Activated naive CD4-positive, alpha-beta T cell treated with anti-CD3 and anti-CD28 coated beads for 36 hours (primary cell): ENCODE data around the gene GRAMD1A. TPM values are rescaled to one million over a fixed set of nuclear protein-coding genes. Genes with fewer than 3 reads are reported as not detected.
"Not testable (repeated sequence)": the region's sequence is repeated elsewhere in the genome, so short reads cannot be mapped to it uniquely, and the experiment has no call there.

ENCODE experiments used
- CTCF ChIA-PET: fragments of 350-600 bp; sonication (Branson Sonifier 250); formaldehyde crosslinking; loops from one replicate; lab custom pipeline; 2021; ENCODE audit warnings: antibody characterized with exemption; lab: Charles Lee
- DNase-seq: peaks from one replicate; pipeline ENCODE4 v3.0.0-alpha.2; 2020
- H3K27ac Mint-ChIP-seq: one replicate; pipeline ENCODE4 v1.8.0; 2021; ENCODE audit warnings: mild to moderate bottlenecking, mixed read lengths
- H3K27me3 Mint-ChIP-seq: one replicate; pipeline ENCODE4 v1.8.0; 2021; ENCODE audit warnings: low read depth, mixed read lengths
- H3K36me3 Mint-ChIP-seq: one replicate; pipeline ENCODE4 v1.8.0; 2021; ENCODE audit warnings: low read depth, mixed read lengths
- H3K4me1 Mint-ChIP-seq: one replicate; pipeline ENCODE4 v1.8.0; 2021; ENCODE audit warnings: low read depth, mixed read lengths
- H3K4me3 Mint-ChIP-seq: one replicate; pipeline ENCODE4 v1.8.0; 2021; ENCODE audit warnings: mild to moderate bottlenecking, moderate library complexity, mixed read lengths
- H3K9me3 Mint-ChIP-seq: one replicate; pipeline ENCODE4 v1.8.0; 2021; ENCODE audit warnings: mixed read lengths
- intact Hi-C: fragments of 100-400 bp; cut with micrococcal nuclease; formaldehyde crosslinking; loops from one replicate; pipeline ENCODE4 v1.15.1; 2023
- total RNA-seq, 2 experiments: library from RNA; stranded (reverse); gene quantifications; one replicate each; pipeline ENCODE4 v1.2.3, GENCODE V29; 2021

The GRAMD1A gene
- total RNA-seq, 2 experiments from 2014 or later = 117 to 125 TPM

- no peaks in the 10 kb centered on the region for H3K36me3 Mint-ChIP-seq
- no peaks in the 10 kb centered on the region for H3K9me3 Mint-ChIP-seq
- H3K4me3 Mint-ChIP-seq = no peak overlapping the region
- no peak overlapping the region for H3K27ac Mint-ChIP-seq
- H3K4me1 Mint-ChIP-seq = peaks cover 18% of the 10 kb centered on the region
- H3K27me3 Mint-ChIP-seq = no peaks in the 10 kb centered on the region
- no peak for DNase-seq
- intact Hi-C loops = loop anchor here (2.0 kb wide), 1 partner anchor 15 kb away; no protein-coding TSS in a partner anchor
- CTCF ChIA-PET = interaction anchor here (0.7 to 1.0 kb wide), 2 partner anchors 29 to 158 kb away, joined by 4 to 5 read pairs; no protein-coding TSS in a partner anchor
Observed at GRCh38 chr19:34983786-34984185, 16.3 kb upstream of the GRAMD1A start.

- intact Hi-C loops = loop anchor here (2.0 kb wide), 1 partner anchor 15 kb away; no protein-coding TSS in a partner anchor
- Mint-ChIP-seq H3K27ac (no peak overlapping the region), H3K27me3 (no peaks in the 10 kb centered on the region), H3K9me3 (no peaks in the 10 kb centered on the region), H3K4me3 (no peak overlapping the region), H3K36me3 (no peaks in the 10 kb centered on the region), H3K4me1 (peaks cover 23% of the 10 kb centered on the region)
- CTCF ChIA-PET = interaction anchor here (1.0 to 2.7 kb wide), 2 partner anchors 11 to 28 kb away, joined by 5 to 17 read pairs; no protein-coding TSS in a partner anchor
- no peak for DNase-seq
Observed at GRCh38 chr19:34984287-34984686, 15.8 kb upstream of the GRAMD1A start.

- Mint-ChIP-seq H3K27me3 (no peaks in the 10 kb centered on the region), H3K36me3 (no peaks in the 10 kb centered on the region), H3K9me3 (no peaks in the 10 kb centered on the region), H3K4me1 (peaks cover 33% of the 10 kb centered on the region), H3K4me3 (peak overlapping the region; percentile 65), H3K27ac (peak overlapping the region; percentile 80)
- CTCF ChIA-PET = interaction anchor here (0.8 to 2.7 kb wide), 7 partner anchors 10 to 46 kb away, joined by 3 to 17 read pairs (median 4); partner anchors contain the start of gene GRAMD1A
- DNase-seq = peak; percentile 61
- intact Hi-C loops = loop anchor here (2.0 kb wide), 1 partner anchor 13 kb away; no protein-coding TSS in a partner anchor
Observed at GRCh38 chr19:34985249-34986022, 14.7 kb upstream of the GRAMD1A start.

DNA sequence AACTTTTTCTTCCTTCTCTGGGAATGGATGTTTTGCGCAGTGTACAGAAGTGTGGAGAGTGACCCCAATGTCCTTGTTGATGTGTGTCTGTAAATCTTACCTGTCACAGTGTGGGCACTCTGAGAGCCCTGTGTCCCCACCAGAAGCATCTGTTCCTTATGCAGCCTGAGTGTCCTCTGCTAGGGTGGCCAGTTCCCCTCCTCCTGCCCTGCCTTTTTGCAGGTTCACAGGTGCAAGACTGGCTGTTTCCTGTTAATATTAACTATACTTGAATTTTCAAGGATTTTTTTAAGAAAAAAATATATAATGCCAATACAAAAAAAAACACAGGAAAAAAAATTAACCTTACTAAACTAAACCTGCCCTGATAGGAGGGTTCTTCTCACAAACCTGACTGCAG is 12.0 kb upstream of the GRAMD1A start:
- Mint-ChIP-seq H3K27ac (no peak overlapping the region), H3K4me3 (no peak overlapping the region), H3K27me3 (no peaks in the 10 kb centered on the region), H3K36me3 (no peaks in the 10 kb centered on the region), H3K4me1 (peaks cover 54% of the 10 kb centered on the region), H3K9me3 (no peaks in the 10 kb centered on the region)
- DNase-seq = no peak
- intact Hi-C loops = no loop called here
- CTCF ChIA-PET = interaction anchor here (0.8 to 1.4 kb wide), 3 partner anchors 13 to 58 kb away, joined by 3 to 4 read pairs (median 4); no protein-coding TSS in a partner anchor

DNA sequence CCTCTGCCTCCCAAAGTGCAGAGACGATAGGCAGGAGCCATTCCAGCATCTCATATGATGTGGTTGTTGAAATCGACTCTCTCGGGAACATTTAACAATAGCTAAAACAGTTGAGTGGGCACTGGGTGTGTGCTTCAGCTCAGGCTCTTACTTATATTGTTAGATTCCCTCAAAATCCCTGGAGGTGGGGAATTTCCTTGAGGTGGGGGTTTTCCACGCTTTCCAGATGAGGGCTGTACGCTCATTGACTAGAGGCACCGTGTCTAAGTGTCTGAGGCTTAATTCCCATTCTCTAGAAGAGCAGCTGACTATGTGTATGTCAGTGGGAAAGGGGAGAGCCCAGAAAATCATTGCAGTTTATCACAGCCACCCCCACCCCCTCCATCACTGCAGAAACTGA is 10.8 kb upstream of the GRAMD1A start:
- H3K36me3 Mint-ChIP-seq = no peaks in the 10 kb centered on the region
- intact Hi-C loops = no loop called here
- H3K27me3 Mint-ChIP-seq = no peaks in the 10 kb centered on the region
- no peak for DNase-seq
- no peak overlapping the region for H3K4me3 Mint-ChIP-seq
- H3K27ac Mint-ChIP-seq = peak overlapping the region; percentile 54
- CTCF ChIA-PET = interaction anchor here (0.8 to 1.6 kb wide), 4 partner anchors 16 to 60 kb away, joined by 4 to 7 read pairs (median 4); no protein-coding TSS in a partner anchor
- peaks cover 57% of the 10 kb centered on the region for H3K4me1 Mint-ChIP-seq
- H3K9me3 Mint-ChIP-seq = no peaks in the 10 kb centered on the region

GRCh38 chr19:34990578-34991192 is 9.4 kb upstream of the GRAMD1A start:
- no peaks in the 10 kb centered on the region for H3K9me3 Mint-ChIP-seq
- H3K4me3 Mint-ChIP-seq = no peak overlapping the region
- peak; percentile 65 for DNase-seq
- H3K27me3 Mint-ChIP-seq = no peaks in the 10 kb centered on the region
- H3K27ac Mint-ChIP-seq = peak overlapping the region; percentile 86
- H3K36me3 Mint-ChIP-seq = no peaks in the 10 kb centered on the region
- peaks cover 50% of the 10 kb centered on the region for H3K4me1 Mint-ChIP-seq
- intact Hi-C loops = loop anchor here (1.0 to 10.0 kb wide), 2 partner anchors 9 to 224 kb away; no protein-coding TSS in a partner anchor
- CTCF ChIA-PET = interaction anchor here (0.6 to 1.6 kb wide), 4 partner anchors 11 to 23 kb away, joined by 3 to 7 read pairs (median 3); no protein-coding TSS in a partner anchor

- Mint-ChIP-seq H3K9me3 (no peaks in the 10 kb centered on the region), H3K27ac (peak overlapping the region; percentile 86), H3K27me3 (no peaks in the 10 kb centered on the region), H3K4me3 (no peak overlapping the region), H3K36me3 (no peaks in the 10 kb centered on the region), H3K4me1 (peaks cover 48% of the 10 kb centered on the region)
- CTCF ChIA-PET = interaction anchor here (0.6 to 1.0 kb wide), 5 partner anchors 10 to 150 kb away, joined by 3 read pairs; no protein-coding TSS in a partner anchor
- intact Hi-C loops = loop anchor here (10.0 kb wide), 1 partner anchor 223 kb away; no protein-coding TSS in a partner anchor
- DNase-seq = no peak
Observed at GRCh38 chr19:34991542-34992333, 8.4 kb upstream of the GRAMD1A start.

GRCh38 chr19:34992582-34992981 is 7.5 kb upstream of the GRAMD1A start:
- H3K27me3 Mint-ChIP-seq, H3K9me3 Mint-ChIP-seq, H3K4me3 Mint-ChIP-seq, DNase-seq, H3K27ac Mint-ChIP-seq, H3K36me3 Mint-ChIP-seq: not testable (repeated sequence)
- H3K4me1 Mint-ChIP-seq = peaks cover 55% of the 10 kb centered on the region
- intact Hi-C loops = loop anchor here (10.0 kb wide), 1 partner anchor 222 kb away; no protein-coding TSS in a partner anchor
- CTCF ChIA-PET = interaction anchor here (0.6 to 0.8 kb wide), 2 partner anchors 20 to 151 kb away, joined by 3 read pairs; no protein-coding TSS in a partner anchor

GRCh38 chr19:34994286-34994642 is 5.9 kb upstream of the GRAMD1A start:
- Mint-ChIP-seq H3K9me3 (no peaks in the 10 kb centered on the region), H3K4me1 (peaks cover 57% of the 10 kb centered on the region), H3K36me3 (peaks cover 1% of the 10 kb centered on the region), H3K27ac (no peak overlapping the region), H3K27me3 (no peaks in the 10 kb centered on the region), H3K4me3 (no peak overlapping the region)
- no peak for DNase-seq
- CTCF ChIA-PET = interaction anchor here (2.4 kb wide), 1 partner anchor 19 kb away, joined by 13 read pairs; no protein-coding TSS in a partner anchor
- intact Hi-C loops = loop anchor here (10.0 kb wide), 1 partner anchor 221 kb away; no protein-coding TSS in a partner anchor

DNA sequence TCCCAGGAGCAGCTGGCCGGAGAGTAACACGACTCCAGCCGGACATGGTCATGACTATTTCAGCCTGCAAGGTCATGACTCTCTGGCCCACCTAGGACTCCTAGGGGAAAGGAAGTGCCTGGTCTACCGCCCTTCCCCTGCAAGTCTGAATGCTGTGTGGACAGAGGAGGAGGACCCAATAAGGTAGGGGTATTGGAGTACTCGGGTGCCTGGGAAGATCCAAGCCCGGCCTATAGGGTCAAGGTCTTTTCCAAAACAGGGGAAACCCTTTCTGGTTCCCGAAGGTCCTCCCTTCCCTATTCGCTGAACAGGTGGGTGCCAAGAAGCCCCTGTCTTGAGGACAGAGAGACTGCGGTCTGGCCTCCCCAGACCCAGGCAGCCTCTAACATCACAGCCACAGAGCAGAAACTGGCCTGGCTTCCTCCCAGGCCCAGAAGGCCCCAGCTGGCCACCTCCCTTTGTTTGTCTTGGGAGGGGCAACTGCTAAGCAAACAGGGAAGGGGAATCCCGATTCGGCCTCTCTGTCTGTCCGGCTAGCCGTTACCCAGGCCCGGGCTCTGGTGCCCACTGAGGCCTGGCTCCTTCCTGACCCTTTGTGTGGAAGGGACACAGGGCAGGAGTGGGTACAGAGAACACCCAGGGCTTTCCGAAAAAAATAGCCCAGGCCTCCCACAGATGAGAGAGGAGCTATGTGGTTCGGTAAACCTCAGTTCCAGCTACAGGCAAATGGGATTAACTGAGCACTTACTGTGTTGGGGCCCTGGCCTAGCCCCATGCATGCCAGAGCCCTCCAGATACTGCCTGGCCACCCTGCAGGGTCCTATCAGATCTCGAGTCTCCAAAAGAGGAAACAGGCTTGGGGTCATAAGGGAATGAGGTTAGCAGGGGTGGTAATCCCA is 5.2 kb upstream of the GRAMD1A start:
- H3K27ac Mint-ChIP-seq = no peak overlapping the region
- no peak for DNase-seq
- H3K4me1 Mint-ChIP-seq = peaks cover 54% of the 10 kb centered on the region
- H3K4me3 Mint-ChIP-seq = no peak overlapping the region
- no peaks in the 10 kb centered on the region for H3K27me3 Mint-ChIP-seq
- H3K36me3 Mint-ChIP-seq = peaks cover 1% of the 10 kb centered on the region
- no peaks in the 10 kb centered on the region for H3K9me3 Mint-ChIP-seq
- CTCF ChIA-PET = interaction anchor here (1.0 to 2.4 kb wide), 2 partner anchors 9 to 19 kb away, joined by 4 to 13 read pairs; no protein-coding TSS in a partner anchor
- intact Hi-C loops = loop anchor here (10.0 kb wide), 1 partner anchor 220 kb away; no protein-coding TSS in a partner anchor
